Inflammatory macrophage (primary cell): Measurements from ENCODE around the gene SRSF6.
"Not testable (repeated sequence)": the region's sequence is repeated elsewhere in the genome, so short reads cannot be mapped to it uniquely, and the experiment has no call there.

Experiments used
- DNase-seq, 2 donors: peaks; one replicate each; pipeline ENCODE4 v3.0.0-alpha.2; 2020 to 2022

The SRSF6 gene

DNA sequence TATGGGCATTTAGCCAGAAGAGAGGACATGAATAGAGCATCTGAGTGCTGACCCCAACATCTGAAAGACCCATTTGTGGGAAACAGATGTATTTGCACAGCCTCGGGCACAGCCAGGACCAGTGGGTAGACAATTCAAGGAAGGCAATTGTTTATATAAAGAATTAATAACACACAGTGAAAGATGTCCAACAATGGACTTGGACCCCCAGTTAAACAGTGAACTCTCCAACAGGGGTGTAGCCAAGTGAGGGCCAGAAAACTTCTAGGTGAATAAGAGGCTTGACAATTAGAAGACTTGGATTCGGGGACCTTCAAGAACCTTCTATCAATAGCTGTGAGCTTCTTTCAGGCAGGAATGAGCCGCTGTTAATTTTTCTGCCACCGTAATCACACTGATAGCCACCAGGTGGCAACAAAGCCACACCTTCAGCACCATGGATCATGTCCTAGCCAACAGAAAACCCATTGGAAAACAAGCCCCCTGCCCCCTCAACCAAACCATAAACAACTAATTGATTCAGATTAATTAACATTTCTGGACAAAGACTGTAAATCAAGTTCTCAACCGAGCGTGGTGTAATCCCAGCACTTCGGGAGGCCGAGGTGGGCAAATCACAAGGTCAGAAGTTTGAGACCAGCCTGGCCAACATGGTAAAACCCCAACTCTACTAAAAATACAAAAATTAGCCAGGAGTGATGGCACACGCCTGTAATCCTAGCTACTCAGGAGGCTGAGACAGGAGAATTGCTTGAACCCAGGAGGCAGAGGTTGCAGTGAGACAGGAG, 8.8 kb upstream of the SRSF6 start:
- peak; percentile 28 to 52 for DNase-seq

DNA sequence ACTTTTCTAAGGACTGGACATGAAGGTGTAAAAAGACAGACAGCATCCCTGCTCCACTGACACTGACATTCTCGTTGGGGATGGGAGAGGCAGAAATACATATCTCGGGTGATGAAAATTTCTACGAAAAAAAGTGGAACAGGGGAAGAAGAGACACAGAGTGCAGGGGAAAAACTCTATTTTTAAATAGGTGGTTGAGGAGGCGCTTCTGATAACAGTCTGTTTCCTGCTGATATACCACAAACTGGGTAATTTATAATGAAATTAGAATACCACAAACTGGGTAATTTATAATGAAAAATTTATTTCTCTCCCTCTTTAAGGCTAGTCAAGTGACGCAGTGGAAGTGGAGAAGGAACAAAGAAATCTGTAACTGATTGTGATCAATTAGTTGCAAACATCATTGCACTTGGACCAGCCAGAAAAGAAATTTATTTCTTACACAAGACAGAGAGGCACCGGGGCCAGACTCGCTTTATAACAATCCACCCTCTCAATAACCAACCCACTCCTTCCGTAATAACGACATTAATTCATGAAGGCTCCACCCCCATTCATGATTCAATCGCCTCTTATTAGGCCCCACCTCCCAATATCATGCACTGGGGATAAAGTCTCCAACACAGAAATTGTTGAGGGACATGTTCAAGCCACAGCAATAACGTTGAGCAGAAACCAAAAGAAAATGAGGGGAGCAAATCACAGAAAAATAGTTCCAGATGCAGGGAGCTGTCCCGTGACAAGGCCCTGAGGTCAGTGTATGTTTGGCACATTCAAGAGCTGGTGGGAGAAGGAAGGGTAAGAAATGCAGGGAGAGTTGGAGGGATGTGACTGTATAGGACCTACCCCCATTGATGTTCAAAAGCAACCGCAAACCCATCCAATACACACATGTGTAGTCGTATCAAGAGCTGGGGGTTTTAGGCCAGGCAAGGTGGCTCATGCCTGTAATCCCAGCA, 6.6 kb upstream of the SRSF6 start:
- no peak for DNase-seq

DNA sequence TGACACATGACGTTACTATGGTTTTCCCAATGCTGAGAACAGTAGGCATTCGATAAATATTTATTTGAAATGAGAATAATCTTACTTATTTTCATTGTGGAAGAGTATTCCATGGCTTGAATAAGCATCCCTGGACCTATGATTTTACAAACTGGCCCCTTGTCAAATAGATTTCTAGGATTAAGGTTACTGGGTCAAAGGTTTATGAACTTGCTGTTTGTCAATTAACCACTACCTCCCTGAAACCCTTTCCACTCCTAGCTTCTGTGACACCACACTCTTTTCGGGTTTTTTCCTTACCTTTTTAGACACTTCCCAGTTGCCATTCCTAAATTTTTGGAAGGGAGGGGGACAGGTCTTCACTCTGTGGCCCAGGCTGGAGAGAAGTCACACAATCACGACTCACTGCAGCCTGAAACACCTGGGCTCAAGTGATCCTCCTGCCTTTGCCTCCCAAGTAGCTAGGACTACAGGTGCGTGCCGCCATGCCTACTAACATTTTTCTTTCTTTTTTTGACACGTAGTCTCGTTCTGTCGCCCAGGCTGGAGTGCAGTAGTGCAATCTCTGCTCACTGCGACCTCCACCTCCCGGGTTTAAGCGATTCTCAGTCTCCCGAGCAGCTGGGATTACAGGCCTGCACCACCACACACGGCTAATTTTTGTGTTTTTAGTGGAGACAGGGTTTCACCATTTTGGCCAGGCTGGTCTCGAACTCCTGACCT, 5.1 kb upstream of the SRSF6 start:
- DNase-seq = no peak

DNA sequence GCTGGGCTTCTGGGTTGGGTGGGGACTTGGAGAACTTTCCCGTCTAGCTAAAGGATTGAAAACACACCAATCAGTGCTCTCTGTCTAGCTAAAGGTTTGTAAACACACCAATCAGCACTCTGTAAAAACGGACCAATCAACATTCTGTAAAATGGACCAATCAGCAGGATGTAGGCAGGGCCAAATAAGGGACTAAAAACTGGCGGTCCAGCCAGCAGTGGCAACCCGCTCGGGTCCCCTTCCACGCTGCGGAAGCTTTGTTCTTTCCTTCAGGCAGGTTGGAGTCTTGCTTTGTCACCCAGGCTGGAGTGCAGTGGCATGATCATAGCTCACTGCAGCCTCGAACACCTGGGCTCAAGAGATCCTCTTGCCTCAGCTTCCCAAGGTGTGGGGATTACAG, 1.4 kb upstream of the SRSF6 start:
- DNase-seq = not testable (repeated sequence)

DNA sequence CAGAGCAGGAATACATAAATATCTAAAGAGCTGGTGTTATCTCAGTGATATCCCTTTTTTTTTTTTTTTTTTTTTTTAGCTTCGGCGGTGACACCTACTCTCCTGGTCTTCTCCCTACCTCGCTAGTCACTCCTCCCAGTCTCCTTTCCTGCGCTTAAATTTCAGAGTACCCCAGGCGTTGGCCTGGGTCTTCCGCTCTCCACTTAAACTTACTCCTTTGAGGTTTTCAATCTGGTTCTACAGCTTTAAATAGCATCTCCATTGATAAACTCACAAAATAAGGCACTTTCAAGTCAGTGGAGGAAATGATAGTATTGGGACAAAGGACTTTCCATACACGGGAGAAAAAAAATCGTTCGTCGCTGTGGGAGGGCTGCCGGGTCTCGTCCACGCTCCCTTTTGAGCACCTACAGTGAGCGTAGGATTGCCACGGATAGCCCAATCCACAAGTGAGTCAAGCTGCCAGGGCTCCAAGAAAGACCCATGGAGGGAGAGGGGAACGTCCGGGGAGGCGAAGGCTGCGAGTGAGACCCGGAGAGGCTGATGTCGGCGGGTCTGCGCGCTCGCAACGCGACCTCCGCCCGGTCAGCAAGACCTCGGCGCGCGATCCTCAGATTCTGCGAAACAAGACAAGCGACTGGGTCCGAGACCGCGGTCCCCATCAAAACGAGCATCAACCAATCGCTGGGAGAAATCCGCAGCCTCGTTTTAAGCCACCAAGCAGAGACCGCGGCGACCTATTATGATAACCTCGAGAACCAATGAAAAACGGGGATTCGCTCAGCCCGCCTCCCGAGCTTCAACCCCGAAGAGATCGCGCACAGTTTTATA, 672 bp upstream of the SRSF6 start:
- DNase-seq = peak; percentile 82 to 92

DNA sequence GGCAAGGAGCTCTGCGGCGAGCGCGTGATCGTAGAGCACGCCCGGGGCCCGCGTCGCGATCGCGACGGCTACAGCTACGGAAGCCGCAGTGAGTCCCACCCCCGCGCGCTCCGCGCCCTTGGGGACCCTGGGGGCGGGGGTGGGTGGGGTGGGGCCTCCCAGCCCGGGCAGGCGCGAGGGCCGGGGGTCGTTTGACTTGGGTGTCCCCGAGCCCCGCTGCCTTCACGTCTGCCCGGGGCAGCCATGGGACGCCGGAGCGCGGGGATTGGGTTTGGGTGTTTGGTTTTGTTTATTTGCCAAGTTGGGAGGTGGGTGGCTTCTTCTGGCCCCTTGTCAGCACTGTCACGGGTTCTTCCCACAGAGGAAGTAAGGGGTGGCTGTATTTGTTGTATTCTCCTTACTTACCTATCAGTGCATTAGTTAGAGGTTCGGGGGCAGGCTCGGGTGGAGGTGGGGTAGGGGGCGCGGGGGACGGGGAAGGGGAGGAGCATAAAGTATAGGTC, 777 bp downstream of the SRSF6 start:
- DNase-seq = peak; percentile 40 to 73

DNA sequence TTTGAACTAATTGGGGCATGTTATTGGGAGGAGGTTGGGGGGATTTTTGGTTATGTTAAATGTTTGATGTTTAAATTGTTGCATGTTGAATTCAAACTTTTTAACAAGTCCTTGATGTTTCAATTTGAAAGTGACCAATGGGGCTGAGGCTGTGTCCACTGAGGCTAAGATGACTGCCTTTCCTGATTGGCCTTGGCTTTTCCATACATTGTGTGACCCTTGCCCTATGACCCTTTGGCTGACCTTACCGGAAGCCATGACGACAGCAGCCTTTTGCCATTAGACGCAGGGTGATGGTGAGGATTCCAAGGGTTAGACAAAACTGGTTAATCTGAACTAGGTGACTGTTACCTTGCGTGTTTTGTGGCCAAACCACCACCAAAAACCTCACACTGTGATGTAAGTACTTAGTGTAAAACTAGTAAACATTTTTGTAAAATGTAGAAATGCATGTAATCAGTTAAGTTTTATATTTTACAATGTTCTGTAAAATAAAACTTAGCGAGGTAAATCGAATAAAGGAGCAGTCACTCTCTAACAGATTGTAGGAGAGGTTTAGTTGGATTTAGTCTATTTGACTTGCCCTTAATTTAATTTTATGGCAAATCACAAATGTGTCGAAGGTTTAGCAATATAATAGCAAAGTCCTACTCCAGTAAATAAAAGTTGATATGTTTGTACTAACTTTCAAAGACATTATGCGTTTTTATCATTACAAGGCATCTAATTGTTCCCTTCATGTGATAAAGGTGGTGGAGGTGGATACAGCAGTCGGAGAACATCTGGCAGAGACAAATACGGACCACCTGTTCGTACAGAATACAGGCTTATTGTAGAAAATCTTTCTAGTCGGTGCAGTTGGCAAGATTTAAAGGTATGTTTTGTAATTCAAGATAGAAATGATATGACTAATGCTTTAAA, 1.6 kb downstream of the SRSF6 start:
- peak in 1 of 2 donors; percentile 33 for DNase-seq

DNA sequence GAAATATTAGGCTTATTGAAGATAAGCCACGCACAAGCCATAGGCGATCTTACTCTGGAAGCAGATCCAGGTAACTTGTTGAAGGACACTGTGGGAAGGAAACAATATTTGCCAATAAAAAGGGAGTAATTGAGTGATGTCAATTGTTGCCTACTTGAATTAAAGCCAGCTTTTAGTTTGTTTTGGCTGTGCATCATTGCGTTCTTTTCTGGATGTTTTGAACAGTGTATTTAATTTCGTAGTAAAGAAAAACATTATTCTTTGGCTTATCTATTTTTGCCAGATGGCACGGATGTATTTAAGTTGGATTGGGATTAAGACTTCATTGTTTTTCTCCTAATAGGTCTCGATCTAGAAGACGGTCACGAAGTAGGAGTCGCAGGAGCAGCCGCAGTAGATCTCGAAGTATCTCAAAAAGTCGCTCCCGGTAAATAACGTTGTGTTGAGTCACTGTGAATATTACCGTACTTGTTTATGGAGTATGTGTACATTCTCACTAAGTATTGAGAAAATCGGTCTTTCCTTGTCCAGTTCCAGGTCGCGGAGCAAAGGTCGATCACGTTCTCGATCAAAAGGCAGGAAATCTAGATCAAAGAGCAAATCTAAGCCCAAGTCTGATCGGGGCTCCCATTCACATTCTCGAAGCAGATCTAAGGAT, 2.6 kb downstream of the SRSF6 start:
- no peak for DNase-seq

DNA sequence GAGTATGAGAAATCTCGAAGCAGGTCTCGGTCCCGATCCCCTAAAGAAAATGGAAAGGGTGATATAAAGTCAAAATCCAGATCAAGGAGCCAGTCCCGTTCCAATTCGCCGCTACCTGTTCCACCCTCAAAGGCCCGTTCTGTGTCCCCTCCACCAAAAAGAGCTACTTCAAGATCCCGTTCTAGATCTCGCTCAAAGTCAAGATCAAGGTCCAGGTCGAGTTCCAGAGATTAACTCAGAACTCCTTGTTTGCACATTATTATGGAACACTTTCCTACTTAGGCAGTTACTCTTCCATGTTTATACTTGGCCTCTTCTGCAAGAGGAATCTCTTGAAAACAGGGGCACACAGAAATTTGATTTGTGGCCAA, 3.1 kb downstream of the SRSF6 start:
- no peak for DNase-seq

DNA sequence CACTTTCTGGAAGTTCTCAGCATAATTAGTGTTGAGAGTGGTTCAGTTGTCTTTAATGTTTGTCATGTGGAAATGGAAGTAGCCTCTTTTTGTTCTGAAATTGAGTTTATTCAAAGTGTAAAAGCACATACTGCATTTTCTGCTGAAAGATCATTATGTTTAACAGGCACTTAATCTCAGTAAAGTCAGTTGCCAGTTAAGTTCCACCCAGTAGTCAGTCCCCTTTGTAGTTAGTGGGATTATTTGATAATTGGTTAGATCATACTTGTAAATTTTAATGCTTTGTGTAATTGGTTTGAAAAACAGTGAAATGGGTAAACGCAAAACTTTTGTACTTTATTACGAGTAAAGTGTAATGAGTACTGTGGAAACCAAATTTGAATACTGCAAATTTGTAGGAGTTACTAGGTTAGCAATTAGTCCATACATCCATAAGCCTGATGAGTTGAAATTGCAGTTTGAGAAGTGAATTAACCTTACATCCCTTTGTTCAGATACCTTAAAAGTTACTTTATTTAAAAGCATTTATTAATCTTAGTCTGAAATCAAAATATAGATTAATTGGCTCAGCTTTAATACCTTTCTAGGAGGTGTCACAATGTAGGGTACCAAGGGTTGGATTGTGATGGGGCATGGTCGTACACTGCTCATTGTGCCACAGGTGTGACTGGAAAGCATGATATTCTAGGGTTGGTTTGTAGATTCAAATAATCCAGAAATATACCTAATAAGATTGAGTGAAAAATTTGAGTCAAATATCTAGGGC, 4.4 kb downstream of the SRSF6 start:
- no peak for DNase-seq

DNA sequence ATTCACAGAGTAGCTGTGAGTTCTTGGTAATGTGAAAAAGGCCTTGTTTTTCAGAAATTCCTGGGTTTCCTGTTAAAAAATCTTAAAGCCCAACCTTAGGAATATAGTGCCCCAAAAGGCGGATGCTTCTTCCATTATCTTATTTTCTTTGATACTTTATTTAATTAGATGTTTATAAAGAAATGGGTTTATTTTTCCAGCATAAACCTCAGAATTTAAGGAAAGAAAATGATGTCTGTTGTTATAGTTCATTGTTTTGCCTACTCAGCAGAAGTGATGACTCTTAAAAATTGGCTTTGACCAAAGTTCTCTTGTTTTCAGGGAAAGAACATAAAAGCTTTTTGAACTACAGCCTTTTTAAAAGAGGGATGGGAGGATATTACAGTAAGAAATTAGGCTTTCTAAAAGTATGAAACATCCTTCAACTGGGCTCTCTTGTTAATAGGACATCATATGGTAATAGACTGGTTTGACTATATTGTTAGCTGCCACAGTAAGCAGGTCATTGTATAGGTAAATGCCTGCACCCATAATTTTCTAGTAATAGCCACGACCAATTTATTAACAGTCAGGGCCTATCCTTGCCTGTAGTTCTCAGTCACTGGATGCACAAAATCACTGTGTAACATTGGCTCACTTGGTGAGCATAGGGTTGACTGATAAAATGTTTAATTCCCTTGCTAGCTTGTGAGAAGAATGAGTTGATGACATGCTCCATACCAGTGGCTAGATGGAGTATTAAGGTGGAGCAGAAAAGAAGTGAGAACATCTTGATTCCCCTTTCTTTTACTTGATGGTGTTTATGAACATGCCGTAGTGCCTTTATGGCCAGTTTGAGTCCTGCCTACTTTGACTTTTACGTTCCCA, 5.2 kb downstream of the SRSF6 start:
- DNase-seq = no peak

DNA sequence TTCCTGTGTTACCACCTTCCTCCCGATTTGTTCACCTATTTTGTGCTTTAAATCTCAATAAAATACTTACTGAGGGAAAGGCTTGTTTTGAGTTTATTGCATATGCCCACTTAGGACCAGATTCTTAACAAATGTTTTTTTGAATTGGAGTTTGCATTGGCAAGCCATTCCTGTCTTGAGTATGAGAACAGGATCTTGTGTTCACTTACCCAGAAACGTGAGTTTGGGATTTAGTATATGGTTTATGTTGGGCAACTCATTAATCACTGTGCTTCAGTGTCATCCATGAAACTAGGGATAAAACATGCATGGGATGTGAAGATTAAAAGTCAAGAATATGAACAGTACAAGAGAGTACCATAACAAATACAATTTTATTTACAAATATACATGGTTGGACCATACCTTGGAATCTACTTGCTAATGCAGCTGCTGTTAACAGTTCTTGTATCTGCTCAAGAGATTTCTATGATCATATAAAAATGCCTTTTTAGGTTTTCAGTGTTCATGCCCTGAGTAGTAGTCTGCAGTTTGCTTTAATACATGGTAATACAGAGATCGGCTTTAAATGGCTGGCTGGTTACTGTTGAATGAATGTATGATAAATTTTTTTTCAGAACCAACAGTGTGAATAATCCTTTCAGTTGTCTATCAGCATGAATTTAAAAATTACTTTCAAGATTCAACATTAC, 6.0 kb downstream of the SRSF6 start:
- DNase-seq = no peak

DNA sequence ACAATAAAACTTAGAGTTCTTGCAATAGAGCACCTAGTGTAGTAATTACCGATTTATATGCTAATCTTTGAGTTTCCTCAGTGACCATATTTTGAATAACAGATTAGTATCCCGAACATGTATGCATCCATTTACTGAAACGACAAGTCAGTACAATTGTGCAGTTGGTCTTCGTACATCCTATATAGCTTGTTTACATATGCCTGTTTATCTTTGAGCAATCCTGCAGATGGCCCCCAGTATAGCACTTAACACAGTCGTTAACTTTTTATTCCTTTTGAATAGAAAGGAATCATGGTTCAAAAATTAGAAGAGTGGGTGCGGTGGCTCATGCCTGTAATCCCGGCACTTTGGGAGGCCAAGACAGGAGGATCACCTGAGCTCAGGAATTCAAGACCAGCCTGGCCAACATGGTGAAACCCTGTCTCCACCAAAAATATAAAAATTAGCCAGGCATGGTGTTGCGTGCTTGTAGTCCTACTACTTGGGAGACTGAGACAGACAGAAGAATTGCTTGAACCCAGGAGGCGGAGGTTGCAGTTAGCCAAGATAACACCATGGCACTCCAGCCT, 6.6 kb downstream of the SRSF6 start:
- DNase-seq = no peak

DNA sequence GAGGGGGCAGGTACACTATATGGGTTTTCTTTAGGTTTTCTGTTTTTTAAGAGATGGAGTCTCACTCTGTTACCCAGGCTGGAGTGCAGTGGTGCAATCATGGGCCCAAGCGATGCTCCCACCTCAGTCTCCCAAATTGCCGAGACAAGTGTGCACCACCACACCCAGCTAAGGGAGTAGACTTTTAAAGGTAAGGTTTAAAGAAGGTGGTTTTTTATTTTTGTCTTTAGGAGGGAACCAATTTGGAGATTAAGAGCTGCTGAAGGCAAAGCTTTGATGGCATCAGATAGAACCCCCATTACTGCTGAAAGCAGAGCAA, 7.9 kb downstream of the SRSF6 start:
- DNase-seq = no peak

DNA sequence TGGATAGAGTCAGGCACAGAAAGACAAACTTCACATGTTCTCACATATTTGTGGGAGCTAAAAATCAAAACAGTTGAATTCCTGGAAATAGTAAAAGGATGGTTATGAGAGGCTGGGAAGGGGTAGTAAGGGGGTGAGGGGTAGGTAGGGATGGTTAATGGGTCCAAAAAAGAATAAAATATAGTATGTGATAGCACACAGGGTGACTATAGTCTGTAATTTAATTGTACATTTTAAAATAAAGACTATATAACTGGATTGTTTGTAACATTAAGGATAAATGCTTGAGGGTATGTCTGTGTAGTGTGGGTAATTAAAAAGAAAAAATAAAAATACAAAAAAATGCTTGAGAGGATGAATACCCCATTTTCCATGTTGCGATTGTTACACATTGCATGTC, 9.9 kb downstream of the SRSF6 start:
- no peak for DNase-seq

DNA sequence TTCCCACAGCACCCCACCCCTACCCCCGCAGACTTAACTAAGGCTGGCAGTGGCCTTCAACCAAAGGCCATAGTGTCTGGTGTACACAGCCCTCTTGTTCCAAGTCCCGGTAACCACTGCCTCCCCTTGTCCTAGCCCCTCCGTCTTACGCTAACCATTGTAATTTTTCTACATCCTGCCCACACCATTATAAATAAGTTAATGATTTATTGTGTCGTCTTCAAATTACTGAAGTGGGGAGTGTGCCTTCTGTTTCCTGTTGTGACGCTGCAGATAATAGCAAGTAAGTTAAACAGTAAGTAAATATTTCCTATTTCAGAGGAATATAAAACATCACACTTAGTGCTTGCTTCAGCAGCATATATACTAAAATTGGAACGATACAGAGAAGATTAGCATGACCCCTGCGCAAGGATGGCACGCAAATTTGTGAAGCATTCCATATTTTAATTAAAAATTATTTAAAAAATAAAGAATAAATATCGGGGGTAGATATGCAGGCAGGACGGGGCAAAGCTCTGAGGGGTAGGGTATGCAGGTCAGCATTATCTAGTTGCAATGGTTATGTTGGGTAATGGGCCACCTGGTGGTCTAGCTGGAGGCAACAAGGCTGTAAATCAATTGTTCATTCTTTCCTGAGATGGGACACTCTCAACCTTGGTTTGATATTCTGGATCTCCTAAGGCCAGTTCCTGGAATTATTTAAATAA, 15.1 kb downstream of the SRSF6 start:
- no peak for DNase-seq

DNA sequence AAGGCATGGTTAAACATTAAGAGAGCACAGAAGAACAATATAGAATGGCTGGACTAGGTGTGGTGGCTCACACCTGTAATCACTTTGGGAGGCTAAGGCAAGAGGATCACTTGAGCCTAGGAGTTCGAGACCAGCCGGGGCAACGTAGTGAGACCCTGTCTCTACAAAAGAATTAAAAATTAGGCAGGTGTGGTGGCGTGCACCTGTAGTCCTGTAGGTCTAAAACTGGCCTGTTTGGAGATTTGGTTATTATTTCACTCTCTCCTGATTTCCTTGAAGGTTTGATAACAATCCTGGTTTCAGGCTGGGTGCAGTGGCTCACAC, 15.6 kb downstream of the SRSF6 start:
- no peak for DNase-seq
